ENCODE data around the gene CLNK. TPM values are rescaled to one million over a fixed set of nuclear protein-coding genes. Genes with fewer than 3 reads are reported as not detected.
"Not testable (repeated sequence)": the region's sequence is repeated elsewhere in the genome, so short reads cannot be mapped to it uniquely, and the experiment has no call there.

Gene CLNK
- total and polyA plus RNA-seq, 5 donors = not detected

DNA sequence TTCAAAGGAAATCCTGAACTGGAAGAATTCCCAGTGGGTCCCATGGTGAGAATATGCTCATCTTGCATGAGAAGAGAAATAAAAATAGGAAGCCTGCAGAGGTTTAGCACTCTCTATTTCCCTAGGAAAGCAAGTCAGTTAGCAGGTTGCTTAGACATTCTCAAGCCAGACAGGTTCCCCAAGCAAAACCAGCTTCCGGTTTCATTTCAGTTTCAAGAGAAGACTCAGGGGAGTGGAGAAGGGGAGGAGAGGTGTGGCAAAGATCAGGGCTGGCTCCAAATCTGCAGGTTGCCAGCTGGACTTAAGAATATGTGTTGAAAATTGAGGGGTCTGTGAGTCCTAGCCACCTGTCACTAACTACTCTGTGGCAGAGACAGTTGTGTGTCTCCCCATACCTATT, 107.5 kb downstream of the CLNK start:
- 0% methylated on average over 1 of the region's 1 CpG for WGBS
- Histone ChIP-seq H3K4me1 (ENCODE audit: control insufficient read depth, insufficient read depth, low read length) (no peaks in the 10 kb centered on the region), H3K4me3 (ENCODE audit: low read length) (no peak overlapping the region), H3K27me3 (ENCODE audit: control insufficient read depth, insufficient read depth) (no peaks in the 10 kb centered on the region), H3K9me3 (ENCODE audit: control insufficient read depth, low read length) (no peaks in the 10 kb centered on the region), H3K27ac (ENCODE audit: low read length) (no peak overlapping the region)
- intact Hi-C loops (cut with DNase I) = no loop called here
- ATAC-seq = no peak
- no peak for DNase-seq

DNA sequence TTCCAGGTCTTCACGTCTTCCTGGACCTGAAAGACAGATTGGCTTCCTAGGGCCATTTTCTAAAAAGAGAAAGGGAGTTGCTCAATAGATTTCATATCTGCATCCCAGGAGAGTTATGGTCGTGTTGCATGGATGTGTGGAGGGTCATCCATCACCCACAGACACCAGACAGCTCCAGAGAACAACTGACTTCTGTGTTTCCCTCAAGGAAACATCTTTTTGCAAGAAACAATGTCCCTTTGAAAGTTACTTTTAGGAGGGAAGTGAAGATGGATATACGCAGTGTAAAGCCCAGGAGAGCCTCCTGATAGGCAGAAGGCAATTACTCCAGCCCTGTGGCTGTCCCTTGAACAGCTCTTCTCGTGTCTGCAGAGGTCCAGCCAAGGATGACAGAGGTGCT, 108.3 kb downstream of the CLNK start:
- no peak for DNase-seq
- no peaks in the 10 kb centered on the region for H3K9me3 ChIP-seq (ENCODE audit: control insufficient read depth, low read length)
- no peaks in the 10 kb centered on the region for H3K4me1 ChIP-seq (ENCODE audit: control insufficient read depth, insufficient read depth, low read length)
- no peaks in the 10 kb centered on the region for H3K27me3 ChIP-seq (ENCODE audit: control insufficient read depth, insufficient read depth)
- 66% methylated on average over 4 of the region's 4 CpGs for WGBS
- intact Hi-C loops (cut with DNase I) = no loop called here
- no peak for ATAC-seq
- no peak overlapping the region for H3K27ac ChIP-seq (ENCODE audit: low read length)
- H3K4me3 ChIP-seq (ENCODE audit: low read length) = no peak overlapping the region

DNA sequence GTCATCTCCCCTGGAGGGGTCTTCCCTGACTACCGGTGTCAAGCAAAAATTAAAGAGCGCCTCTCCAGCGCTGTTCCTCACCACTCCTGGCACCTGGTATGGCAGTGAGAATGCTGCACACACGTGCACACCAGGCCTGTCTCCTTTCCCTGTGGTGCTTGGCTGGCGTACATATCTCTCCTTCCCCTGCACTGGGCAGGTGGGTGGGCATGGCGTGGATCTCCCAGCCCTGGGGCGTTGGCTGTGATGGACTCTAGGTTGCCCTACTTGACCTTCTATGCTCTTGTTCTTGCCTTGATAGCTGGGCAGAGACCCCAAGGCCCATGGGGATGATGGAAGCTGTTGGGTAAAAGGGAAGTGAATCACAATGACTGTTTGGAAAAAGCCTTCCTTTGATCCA, 109.2 kb downstream of the CLNK start:
- H3K9me3 ChIP-seq (ENCODE audit: control insufficient read depth, low read length) = no peaks in the 10 kb centered on the region
- no peaks in the 10 kb centered on the region for H3K27me3 ChIP-seq (ENCODE audit: control insufficient read depth, insufficient read depth)
- no peak for ATAC-seq
- H3K27ac ChIP-seq (ENCODE audit: low read length) = no peak overlapping the region
- no peak overlapping the region for H3K4me3 ChIP-seq (ENCODE audit: low read length)
- intact Hi-C loops (cut with DNase I) = no loop called here
- no peak for DNase-seq
- 95% methylated on average over 7 of the region's 7 CpGs for WGBS
- no peaks in the 10 kb centered on the region for H3K4me1 ChIP-seq (ENCODE audit: control insufficient read depth, insufficient read depth, low read length)

DNA sequence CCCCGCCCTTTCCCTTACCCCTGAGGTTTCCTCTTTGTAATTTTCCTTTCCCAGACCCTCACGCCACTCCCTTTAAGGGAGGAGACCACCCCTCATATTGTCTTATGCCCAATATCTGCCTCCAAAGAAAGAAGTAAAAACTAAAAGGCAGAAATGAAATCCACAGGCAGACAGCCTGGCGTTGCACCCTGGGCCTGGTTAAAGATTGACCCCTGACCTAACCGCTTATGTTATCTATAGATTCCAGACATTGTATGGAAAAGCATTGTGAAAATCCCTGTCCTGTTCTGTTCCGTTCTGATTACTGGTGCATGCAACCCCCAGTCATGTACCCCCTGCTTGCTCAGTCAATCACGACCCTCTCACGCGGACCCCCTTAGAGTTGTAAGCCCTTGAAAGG, 110.0 kb downstream of the CLNK start:
- H3K27me3 ChIP-seq (ENCODE audit: control insufficient read depth, insufficient read depth); ATAC-seq; DNase-seq; H3K4me1 ChIP-seq (ENCODE audit: control insufficient read depth, insufficient read depth, low read length); H3K4me3 ChIP-seq (ENCODE audit: low read length); H3K27ac ChIP-seq (ENCODE audit: low read length); H3K9me3 ChIP-seq (ENCODE audit: control insufficient read depth, low read length); intact Hi-C loops (cut with DNase I): not testable (repeated sequence)
- WGBS = 91% methylated on average over 8 of the region's 8 CpGs

DNA sequence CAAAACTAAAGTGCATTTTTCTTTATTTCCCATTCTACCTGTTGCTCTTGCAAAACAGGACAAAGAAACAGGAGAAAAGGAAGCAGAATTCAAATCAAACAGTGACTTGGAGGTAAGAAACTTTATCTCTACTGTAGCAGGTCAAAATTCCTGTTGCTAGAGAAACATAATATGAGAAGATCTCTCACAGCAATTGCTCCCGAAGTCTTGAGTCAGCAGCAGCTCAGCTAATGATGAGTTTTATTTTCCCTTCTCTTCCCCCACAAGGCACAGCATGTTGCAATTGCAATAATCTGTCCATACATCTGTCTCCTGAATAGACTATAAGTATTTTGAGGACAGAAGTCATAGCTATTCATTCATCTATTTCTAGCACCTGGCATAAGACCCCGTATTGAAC, 112.7 kb downstream of the CLNK start:
- intact Hi-C loops (cut with DNase I) = no loop called here
- ATAC-seq = no peak
- no peak for DNase-seq
- no peaks in the 10 kb centered on the region for H3K9me3 ChIP-seq (ENCODE audit: control insufficient read depth, low read length)
- H3K4me1 ChIP-seq (ENCODE audit: control insufficient read depth, insufficient read depth, low read length) = no peaks in the 10 kb centered on the region
- H3K27ac ChIP-seq (ENCODE audit: low read length) = no peak overlapping the region
- H3K27me3 ChIP-seq (ENCODE audit: control insufficient read depth, insufficient read depth) = no peaks in the 10 kb centered on the region
- no peak overlapping the region for H3K4me3 ChIP-seq (ENCODE audit: low read length)
- 53% methylated on average over 2 of the region's 2 CpGs for WGBS

DNA sequence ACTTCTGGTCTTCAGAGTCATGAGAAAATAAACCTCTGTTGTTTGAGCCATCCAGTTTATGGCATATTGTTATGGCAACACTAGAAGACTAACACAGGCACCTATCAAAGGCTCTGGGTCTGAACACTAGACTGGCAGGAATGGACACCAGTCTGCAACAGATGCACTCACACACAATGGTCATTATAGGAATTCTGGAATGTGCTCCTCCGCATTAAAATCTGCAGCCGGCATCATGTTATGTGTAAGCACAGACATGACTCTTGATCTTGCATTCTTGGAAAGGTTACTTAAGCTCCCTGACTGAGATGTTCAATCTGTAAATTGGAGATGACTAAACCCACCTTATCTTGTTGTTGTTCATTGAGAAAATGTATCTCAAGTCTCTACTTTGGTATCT, 115.1 kb downstream of the CLNK start:
- ATAC-seq = no peak
- WGBS = 81% methylated on average over 2 of the region's 2 CpGs
- no peak for DNase-seq
- intact Hi-C loops (cut with DNase I) = no loop called here
- H3K4me3 ChIP-seq (ENCODE audit: low read length) = no peak overlapping the region
- H3K9me3 ChIP-seq (ENCODE audit: control insufficient read depth, low read length) = no peaks in the 10 kb centered on the region
- H3K27me3 ChIP-seq (ENCODE audit: control insufficient read depth, insufficient read depth) = no peaks in the 10 kb centered on the region
- no peak overlapping the region for H3K27ac ChIP-seq (ENCODE audit: low read length)
- H3K4me1 ChIP-seq (ENCODE audit: control insufficient read depth, insufficient read depth, low read length) = no peaks in the 10 kb centered on the region

DNA sequence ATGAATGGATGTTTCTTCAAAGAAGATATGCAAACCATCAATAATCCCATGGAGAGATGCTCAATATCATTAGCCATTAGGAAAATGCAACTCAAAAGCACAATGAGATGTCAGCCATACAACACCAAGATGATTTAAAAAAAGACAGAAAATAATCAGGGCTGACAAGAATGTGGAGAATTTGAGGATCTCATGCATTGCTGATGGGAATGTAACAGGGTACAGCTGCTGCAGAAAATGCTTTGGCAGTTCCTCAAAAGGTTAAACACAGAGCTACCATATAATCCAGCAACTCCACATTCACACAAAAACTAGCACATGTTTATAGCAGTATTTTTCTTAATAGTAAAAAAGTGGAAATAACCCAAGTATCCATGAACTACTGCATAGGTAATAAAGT, 116.8 kb downstream of the CLNK start:
- intact Hi-C loops (cut with DNase I) = no loop called here
- DNase-seq (no peak), ATAC-seq (no peak)
- H3K27ac ChIP-seq (ENCODE audit: low read length) = no peak overlapping the region
- H3K27me3 ChIP-seq (ENCODE audit: control insufficient read depth, insufficient read depth) = no peaks in the 10 kb centered on the region
- H3K4me3 ChIP-seq (ENCODE audit: low read length) = no peak overlapping the region
- H3K4me1 ChIP-seq (ENCODE audit: control insufficient read depth, insufficient read depth, low read length) = no peaks in the 10 kb centered on the region
- no peaks in the 10 kb centered on the region for H3K9me3 ChIP-seq (ENCODE audit: control insufficient read depth, low read length)

DNA sequence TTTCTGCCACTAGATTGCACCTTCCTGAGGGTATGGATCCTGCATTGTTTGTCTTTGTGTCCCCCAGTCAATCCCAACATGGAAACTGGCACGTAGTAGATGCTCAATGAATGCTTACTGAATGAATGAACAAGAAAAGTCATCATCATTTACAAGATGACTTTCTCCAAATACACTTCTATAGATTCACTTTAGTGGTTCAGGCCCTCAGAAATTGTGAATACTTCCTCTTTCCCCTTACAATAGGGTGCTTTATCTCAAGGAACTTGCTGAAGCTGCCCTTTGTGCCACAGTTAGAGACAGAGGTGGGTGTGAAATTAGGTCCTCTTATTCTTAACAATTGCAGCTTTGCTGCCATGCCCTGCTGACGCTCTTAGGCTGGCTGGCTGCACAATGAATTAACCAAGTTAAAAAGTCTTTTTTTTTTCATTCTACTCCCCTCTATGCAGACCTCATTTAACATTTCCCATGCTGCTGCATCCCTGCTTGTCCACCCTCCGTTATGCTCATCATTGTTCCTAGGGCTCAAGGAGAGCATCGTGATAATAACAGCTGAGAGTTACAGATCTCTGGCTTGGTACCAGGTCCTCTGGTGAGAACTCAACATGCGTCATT, 119.3 kb downstream of the CLNK start:
- no peak for DNase-seq
- Histone ChIP-seq H3K27me3 (ENCODE audit: control insufficient read depth, insufficient read depth) (no peaks in the 10 kb centered on the region), H3K9me3 (ENCODE audit: control insufficient read depth, low read length) (no peaks in the 10 kb centered on the region), H3K4me1 (ENCODE audit: control insufficient read depth, insufficient read depth, low read length) (no peaks in the 10 kb centered on the region), H3K27ac (ENCODE audit: low read length) (no peak overlapping the region), H3K4me3 (ENCODE audit: low read length) (no peak overlapping the region)
- intact Hi-C loops (cut with DNase I) = no loop called here
- 70% methylated on average over 5 of the region's 5 CpGs for WGBS
- ATAC-seq = no peak

DNA sequence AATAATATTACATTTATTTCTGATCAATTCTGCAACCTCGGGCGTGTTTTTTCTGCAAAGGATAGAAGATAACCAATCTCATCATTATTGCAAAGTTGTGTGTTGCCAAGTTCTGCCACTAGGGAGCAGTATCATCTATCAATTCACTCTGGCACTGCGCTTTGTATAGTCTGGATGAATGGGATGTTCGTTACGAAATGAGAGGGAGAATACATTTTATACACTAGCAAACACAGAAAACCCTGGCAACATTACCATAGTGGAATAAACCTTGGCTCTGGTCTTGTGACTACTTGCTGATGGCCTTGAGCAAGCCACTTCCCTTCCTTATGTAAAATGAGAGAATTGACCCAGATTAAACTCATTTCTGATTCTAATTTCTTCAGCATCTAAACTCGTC, 129.9 kb downstream of the CLNK start:
- H3K4me3 ChIP-seq (ENCODE audit: low read length) = no peak overlapping the region
- no peaks in the 10 kb centered on the region for H3K9me3 ChIP-seq (ENCODE audit: control insufficient read depth, low read length)
- no peaks in the 10 kb centered on the region for H3K27me3 ChIP-seq (ENCODE audit: control insufficient read depth, insufficient read depth)
- DNase-seq (no peak), ATAC-seq (peak; percentile 79)
- 9% methylated on average over 6 of the region's 6 CpGs for WGBS
- intact Hi-C loops (cut with DNase I) = no loop called here
- H3K27ac ChIP-seq (ENCODE audit: low read length) = no peak overlapping the region
- no peaks in the 10 kb centered on the region for H3K4me1 ChIP-seq (ENCODE audit: control insufficient read depth, insufficient read depth, low read length)

DNA sequence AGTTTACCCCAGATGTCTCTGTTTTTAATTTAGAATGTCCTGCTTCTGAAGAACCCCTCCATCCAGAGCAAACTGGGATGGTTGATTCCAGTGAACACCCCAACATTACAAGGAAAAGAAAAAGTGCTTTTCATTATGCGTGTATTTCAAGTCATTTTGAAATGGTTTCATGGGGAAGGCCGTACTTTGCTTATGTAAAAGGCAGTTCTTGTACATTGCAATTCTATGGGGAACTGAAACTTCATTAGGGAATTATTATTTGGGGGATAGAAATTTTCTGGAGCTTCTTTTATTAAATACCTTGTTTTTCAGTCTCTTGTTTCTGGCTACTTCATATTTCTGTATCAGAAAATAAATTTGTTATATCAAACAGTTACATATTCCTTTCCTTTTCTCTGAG, 130.4 kb downstream of the CLNK start:
- no peaks in the 10 kb centered on the region for H3K27me3 ChIP-seq (ENCODE audit: control insufficient read depth, insufficient read depth)
- WGBS = 90% methylated on average over 2 of the region's 2 CpGs
- no peaks in the 10 kb centered on the region for H3K9me3 ChIP-seq (ENCODE audit: control insufficient read depth, low read length)
- intact Hi-C loops (cut with DNase I) = no loop called here
- ATAC-seq (no peak), DNase-seq (no peak)
- H3K4me3 ChIP-seq (ENCODE audit: low read length) = no peak overlapping the region
- H3K27ac ChIP-seq (ENCODE audit: low read length) = no peak overlapping the region
- no peaks in the 10 kb centered on the region for H3K4me1 ChIP-seq (ENCODE audit: control insufficient read depth, insufficient read depth, low read length)

DNA sequence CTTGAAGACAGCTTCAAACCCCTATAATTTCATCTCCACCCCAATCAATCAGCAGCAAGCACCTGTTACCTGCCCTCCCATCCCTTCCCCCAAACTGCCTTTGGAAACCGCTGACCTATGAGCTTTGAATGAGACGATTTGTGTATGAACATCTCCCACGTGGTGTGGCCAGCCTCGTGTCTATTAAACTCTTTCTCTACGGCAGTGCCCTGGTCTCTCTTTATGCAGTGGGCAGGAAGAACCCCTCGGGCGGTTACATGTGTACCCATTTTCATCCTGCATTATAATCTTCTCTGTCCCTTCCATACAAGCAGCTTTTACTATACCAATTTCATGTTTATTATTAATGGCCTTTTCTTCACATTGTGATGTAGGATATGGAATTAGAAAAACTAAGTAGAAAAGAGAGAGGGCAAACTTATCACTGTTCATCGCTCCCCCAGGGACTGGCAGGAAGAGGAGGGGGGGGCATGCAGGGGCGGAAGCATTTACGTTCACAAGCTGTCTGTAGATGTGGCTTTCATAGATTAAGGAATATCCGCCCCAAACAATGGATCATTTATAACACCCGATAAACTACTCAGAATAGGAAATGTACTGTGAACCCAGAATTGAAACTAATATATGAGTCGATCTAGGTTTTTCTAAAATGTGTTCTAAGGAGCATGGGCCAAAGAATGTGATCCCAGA, 131.8 kb downstream of the CLNK start:
- intact Hi-C loops (cut with DNase I) = no loop called here
- no peaks in the 10 kb centered on the region for H3K9me3 ChIP-seq (ENCODE audit: control insufficient read depth, low read length)

DNA sequence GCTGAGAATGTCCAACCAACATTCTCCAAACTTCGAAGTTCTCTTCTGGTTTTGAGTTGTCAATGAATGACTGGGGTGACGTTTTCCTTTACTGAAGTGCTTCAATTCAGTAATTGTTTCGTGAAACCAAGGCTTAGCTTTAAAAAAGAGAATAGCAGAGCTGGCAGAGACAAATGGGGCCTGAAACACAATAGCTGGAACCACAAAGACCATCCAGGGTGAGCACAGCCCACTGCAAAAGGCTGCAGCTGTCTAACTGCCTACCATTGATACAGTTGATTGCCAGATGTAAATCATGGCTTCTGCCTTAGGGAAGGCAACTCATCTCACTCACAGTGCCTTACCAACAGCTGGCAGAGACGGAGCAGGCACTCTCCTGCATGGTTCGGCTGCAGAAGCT, 148.7 kb downstream of the CLNK start:
- H3K4me3 ChIP-seq (ENCODE audit: low read length) = no peak overlapping the region
- H3K4me1 ChIP-seq (ENCODE audit: control insufficient read depth, insufficient read depth, low read length) = no peaks in the 10 kb centered on the region
- WGBS = 82% methylated on average over 5 of the region's 5 CpGs
- H3K27ac ChIP-seq (ENCODE audit: low read length) = no peak overlapping the region
- intact Hi-C loops (cut with DNase I) = no loop called here
- no peak for DNase-seq
- H3K9me3 ChIP-seq (ENCODE audit: control insufficient read depth, low read length) = no peaks in the 10 kb centered on the region
- ATAC-seq = no peak
- peaks cover 3% of the 10 kb centered on the region for H3K27me3 ChIP-seq (ENCODE audit: control insufficient read depth, insufficient read depth)

More for the DNA sequence above, 131.8 kb downstream of the CLNK start:
- no peak for ATAC-seq
- WGBS = 50% methylated on average over 13 of the region's 13 CpGs
- no peaks in the 10 kb centered on the region for H3K27me3 ChIP-seq (ENCODE audit: control insufficient read depth, insufficient read depth)
- no peaks in the 10 kb centered on the region for H3K4me1 ChIP-seq (ENCODE audit: control insufficient read depth, insufficient read depth, low read length)
- no peak for DNase-seq
- no peak overlapping the region for H3K27ac ChIP-seq (ENCODE audit: low read length)
- no peak overlapping the region for H3K4me3 ChIP-seq (ENCODE audit: low read length)
